Mucosa of descending colon (tissue), 3 donors: ENCODE measurements around the gene SOCS1. TPM values are rescaled to one million over a fixed set of nuclear protein-coding genes. Genes with fewer than 3 reads are reported as not detected.

Experiments used
- ATAC-seq: fragments of 200-7000 bp; cut with Tn5 transposase; one replicate; pipeline ENCODE4 v1.9.1; 2020; ENCODE audit warnings: mild to moderate bottlenecking, moderate library complexity
- DNase-seq, 3 donors: peaks; one replicate each; pipeline ENCODE4 v3.0.0-alpha.2; 2020
- H3K36me3 ChIP-seq: fragments of 200-600 bp; one replicate; pipeline ENCODE4 v1.8.0; 2021; ENCODE audit warnings: low read depth, mild to moderate bottlenecking
- H3K4me1 ChIP-seq: fragments of 200-600 bp; one replicate; pipeline ENCODE4 v1.8.0; 2021; ENCODE audit warnings: low read depth, mild to moderate bottlenecking
- H3K4me3 ChIP-seq: fragments of 200-600 bp; one replicate; pipeline ENCODE4 v1.8.0; 2021; ENCODE audit warnings: mild to moderate bottlenecking
- H3K9me3 ChIP-seq: fragments of 200-600 bp; one replicate; pipeline ENCODE4 v1.8.0; 2021; ENCODE audit warnings: mild to moderate bottlenecking
- intact Hi-C, 2 donors: fragments of 100-400 bp; cut with DNase I in 1 of 2; cut with micrococcal nuclease in 1 of 2; formaldehyde crosslinking; loops; one replicate each; pipeline versions ENCODE4 v1.11.0 to v1.11.1; 2022; cut with DNase I, micrococcal nuclease
- total RNA-seq, 3 donors: library from RNA; stranded (reverse); fragmentation: NEBNext Ultra II Directional in 2 of 3; extraction: Animal tissue kit (Norgen Biotek cat#: 25700) in 2 of 3; gene quantifications; one replicate each; pipeline versions ENCODE4 v1.2.1 to v1.2.4, GENCODE V29; 2021 to 2023
- TF ChIP-seq, protein P1 (sequence below): fragments of 200-600 bp; IDR thresholded peaks from one replicate; pipeline ENCODE4 v1.8.0; 2022; ENCODE audit warnings: antibody characterized with exemption, mild to moderate bottlenecking
- donor health status: DM: no; HTN: no; CAD: no; lungs with moderate emphysema.
- donor health status: DM: no; HTN: no; CAD: no.
- donor health status: DM: no; HTN: yes; CAD: no.

The SOCS1 gene
- total RNA-seq, 3 donors from 2014 or later: 4.0 to 6.5 (median 4.1) TPM

DNA sequence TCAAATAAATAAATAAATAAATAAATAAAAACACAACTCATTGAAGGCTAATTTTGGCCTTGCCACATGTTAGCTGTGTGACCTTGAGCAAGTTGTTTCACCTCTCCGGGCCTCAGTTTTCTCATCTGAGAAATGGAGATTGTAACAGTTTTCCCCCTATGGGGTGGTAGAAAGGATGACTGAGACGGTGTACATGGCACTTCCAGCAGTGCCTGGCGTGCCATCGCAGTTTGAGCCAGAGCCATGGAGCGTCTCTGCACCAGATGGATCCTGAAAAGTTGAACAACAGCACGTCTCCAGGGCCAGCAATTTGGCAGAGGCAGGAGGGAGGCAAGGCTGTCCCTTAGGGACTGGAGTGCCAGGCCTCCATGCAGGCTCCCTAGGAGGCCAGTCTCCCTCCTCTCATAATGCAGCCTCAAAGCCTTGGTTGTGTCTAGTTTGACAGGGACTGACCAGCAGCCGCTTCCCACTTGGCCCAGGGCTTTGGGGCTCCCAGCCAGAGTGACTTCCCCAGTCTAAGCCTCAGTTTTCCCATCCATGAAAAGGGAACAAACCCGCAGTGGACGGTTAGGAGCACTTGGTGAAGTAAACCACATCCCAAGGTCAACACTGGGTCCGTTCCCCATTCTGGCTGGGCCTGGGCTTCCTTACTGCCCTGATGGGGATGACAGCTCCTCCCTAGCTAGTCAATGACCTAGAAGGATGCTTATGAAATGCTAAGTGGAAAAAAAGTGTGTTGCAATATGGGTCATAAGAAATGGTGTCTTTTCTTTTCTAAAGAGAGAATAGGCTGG, 19.3 kb downstream of the SOCS1 start:
- no peak for ATAC-seq
- intact Hi-C loops: no loop called here
- H3K9me3 ChIP-seq: no peaks in the 10 kb centered on the region

DNA sequence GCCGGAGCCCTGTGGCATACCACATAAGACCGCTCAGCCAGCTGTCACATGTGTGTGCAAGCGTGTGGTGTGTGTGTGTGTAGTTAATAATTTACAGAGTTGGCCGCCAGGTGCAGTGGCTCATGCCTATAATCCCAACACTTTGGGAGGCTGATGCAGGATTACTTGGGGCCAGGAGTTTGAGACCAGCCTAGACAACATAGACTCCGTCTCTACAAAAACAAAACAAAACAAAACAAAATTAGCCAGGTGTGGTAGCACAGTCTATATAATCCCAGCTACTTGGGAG, 20.4 kb downstream of the SOCS1 start:
- H3K4me1 ChIP-seq: peaks cover 3% of the 10 kb centered on the region
- no peaks in the 10 kb centered on the region for H3K36me3 ChIP-seq
- ATAC-seq (peak; percentile 86), DNase-seq (peak; percentile 61 to 70 (median 70))
- H3K9me3 ChIP-seq: no peaks in the 10 kb centered on the region
- no peak overlapping the region for H3K4me3 ChIP-seq
- intact Hi-C loops: no loop called here
- TF ChIP-seq, protein P1, sequence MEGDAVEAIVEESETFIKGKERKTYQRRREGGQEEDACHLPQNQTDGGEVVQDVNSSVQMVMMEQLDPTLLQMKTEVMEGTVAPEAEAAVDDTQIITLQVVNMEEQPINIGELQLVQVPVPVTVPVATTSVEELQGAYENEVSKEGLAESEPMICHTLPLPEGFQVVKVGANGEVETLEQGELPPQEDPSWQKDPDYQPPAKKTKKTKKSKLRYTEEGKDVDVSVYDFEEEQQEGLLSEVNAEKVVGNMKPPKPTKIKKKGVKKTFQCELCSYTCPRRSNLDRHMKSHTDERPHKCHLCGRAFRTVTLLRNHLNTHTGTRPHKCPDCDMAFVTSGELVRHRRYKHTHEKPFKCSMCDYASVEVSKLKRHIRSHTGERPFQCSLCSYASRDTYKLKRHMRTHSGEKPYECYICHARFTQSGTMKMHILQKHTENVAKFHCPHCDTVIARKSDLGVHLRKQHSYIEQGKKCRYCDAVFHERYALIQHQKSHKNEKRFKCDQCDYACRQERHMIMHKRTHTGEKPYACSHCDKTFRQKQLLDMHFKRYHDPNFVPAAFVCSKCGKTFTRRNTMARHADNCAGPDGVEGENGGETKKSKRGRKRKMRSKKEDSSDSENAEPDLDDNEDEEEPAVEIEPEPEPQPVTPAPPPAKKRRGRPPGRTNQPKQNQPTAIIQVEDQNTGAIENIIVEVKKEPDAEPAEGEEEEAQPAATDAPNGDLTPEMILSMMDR: no peak

More for the DNA sequence above, 19.3 kb downstream of the SOCS1 start:
- Histone ChIP-seq H3K4me1 (peaks cover 3% of the 10 kb centered on the region), H3K4me3 (no peak overlapping the region), H3K36me3 (no peaks in the 10 kb centered on the region)
- DNase-seq: no peak
- TF ChIP-seq, protein P1: no peak

DNA sequence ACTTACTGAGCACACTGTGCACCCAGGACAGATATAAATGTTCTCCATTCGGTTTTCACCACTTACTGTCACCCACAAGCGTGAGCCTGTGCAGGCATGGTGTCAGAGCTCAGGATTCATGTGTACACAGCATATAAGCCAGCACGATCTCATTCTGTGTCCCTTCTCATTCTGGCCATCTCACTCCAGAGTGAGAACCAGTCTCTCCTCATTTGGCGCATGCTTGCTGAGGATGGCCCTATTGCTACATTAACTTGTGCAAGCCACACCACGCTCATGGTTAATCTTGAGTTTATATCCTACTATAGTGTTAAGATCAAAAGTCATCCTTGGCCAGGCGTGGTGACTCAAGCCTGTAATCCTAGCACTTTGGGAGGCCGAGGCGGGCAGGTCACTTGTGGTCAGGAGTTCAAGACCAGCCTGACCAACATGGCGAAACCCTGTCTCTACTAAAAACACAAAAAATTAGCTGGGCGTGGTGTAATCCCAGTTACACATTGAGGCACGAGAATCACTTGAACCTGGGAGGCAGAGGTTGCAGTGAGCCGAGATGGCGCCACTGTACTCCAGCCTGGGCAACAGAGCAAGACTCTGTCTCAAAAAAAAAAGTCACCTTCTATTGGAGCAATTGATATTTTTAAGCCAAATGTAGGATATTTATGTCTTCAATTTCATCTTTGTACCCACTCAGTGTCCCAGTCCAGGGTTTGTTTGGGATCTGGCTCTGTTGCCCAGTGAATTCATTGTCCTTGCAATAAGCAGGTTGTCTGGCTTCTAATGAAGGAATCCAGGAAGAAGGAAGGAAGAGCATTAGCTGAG, 20.9 kb downstream of the SOCS1 start:
- no peaks in the 10 kb centered on the region for H3K36me3 ChIP-seq
- no peaks in the 10 kb centered on the region for H3K9me3 ChIP-seq
- intact Hi-C loops: no loop called here
- H3K4me3 ChIP-seq: no peak overlapping the region
- no peak for DNase-seq
- TF ChIP-seq, protein P1: no peak
- peaks cover 3% of the 10 kb centered on the region for H3K4me1 ChIP-seq
- no peak for ATAC-seq

DNA sequence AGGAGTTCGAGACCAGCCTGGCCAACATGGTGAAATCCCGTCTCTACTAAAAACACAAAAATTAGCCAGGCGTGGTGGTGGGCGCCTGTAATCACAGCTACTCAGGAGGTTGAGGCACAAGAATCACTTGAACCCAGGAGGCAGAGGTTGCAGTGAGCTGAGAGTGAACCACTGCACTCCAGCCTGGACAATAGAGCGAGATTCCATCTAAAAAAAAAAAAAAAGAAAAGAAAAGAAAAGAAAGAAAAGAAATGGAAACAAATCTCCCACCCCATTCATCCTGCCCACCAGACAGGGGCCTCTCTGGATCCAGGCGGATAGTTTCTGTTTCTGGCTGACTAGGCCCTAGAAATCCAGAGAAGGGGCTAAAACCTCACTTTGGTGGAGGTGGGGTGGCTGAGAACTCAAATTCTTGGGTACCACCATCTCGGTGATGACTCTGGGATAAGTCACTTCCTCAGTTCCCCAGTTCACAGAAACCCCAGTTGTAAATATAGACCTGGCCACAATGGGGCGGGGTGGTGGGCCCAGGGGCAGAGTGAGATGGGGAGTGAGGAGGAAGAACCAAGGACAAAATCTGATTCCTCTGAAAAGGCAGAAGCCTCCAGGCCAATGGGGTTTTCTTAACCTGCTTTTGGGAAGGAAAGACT, 22.2 kb downstream of the SOCS1 start:
- Histone ChIP-seq H3K9me3 (no peaks in the 10 kb centered on the region), H3K36me3 (no peaks in the 10 kb centered on the region), H3K4me1 (peaks cover 6% of the 10 kb centered on the region), H3K4me3 (no peak overlapping the region)
- no peak for ATAC-seq
- TF ChIP-seq, protein P1: no peak
- intact Hi-C loops: no loop called here
- DNase-seq: no peak

DNA sequence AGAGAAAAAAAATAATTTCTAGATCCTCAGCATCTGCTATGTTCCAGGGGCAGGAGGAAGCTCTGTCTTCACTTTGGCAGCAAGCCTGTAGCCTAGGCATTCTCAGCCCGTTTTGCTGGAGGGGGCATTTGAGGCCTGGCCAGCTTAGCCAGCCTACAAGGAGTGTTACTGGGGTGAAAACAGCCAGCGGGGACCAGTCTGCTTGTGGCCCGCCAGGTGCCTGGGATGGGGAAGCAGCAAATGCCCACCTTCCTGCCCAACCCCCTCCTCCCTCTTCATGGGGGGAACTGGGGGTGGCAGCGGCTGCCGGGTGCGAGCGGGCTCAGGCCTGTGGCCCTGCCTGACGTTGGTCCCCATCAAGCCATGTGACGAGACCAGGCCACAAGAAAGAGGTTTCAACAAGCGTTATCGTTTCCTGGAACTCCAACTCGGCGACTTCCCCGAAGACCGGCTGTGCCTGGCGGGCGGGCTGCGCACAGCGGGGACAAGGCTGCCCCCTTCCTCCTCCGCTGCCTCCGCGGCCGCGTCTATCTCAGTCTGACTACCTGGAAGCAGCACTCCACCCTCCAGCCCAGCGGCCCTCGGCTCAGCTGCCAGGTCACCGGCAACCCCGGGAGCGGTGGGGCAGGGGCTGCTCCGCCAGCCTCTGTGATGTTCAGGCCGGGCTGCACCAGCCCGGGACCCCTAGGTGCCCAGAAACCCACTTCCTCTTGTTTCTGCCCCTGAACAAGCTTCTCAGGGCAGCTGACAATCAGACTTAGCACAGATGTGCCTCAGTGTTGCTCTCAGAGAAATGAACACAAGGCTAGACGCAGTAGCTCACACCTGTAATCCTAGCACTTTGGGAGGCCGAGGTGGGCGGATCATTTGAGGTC, 22.9 kb downstream of the SOCS1 start:
- ATAC-seq: peak; percentile 62
- H3K9me3 ChIP-seq: no peaks in the 10 kb centered on the region
- no peaks in the 10 kb centered on the region for H3K36me3 ChIP-seq
- intact Hi-C loops: no loop called here
- H3K4me3 ChIP-seq: no peak overlapping the region
- DNase-seq: peak; percentile 56 to 84 (median 60)
- TF ChIP-seq, protein P1: no peak
- H3K4me1 ChIP-seq: peaks cover 6% of the 10 kb centered on the region
